Lower lobe of right lung (tissue), 2 donors: Measurements from ENCODE around the gene BTRC. TPM values are rescaled to one million over a fixed set of nuclear protein-coding genes. Genes with fewer than 3 reads are reported as not detected.

ENCODE experiments used
- ATAC-seq, 2 donors: fragments of 200-7000 bp; cut with Tn5 transposase; one replicate each; pipeline ENCODE4 v1.9.1; 2020 to 2022; ENCODE audit warnings: mild to moderate bottlenecking in 2 of 2, moderate library complexity in 2 of 2
- DNase-seq: peaks from one replicate; pipeline ENCODE4 v3.0.0-alpha.2; 2020
- H3K27ac ChIP-seq: fragments of 200-600 bp; one replicate; pipeline ENCODE4 v1.8.0; 2022
- H3K27me3 ChIP-seq: fragments of 200-600 bp; one replicate; pipeline ENCODE4 v1.8.0; 2022; ENCODE audit warnings: low read depth
- H3K36me3 ChIP-seq: fragments of 200-600 bp; one replicate; pipeline ENCODE4 v1.8.0; 2022; ENCODE audit warnings: mild to moderate bottlenecking
- H3K4me1 ChIP-seq: fragments of 200-600 bp; one replicate; pipeline ENCODE4 v1.8.0; 2022
- H3K4me3 ChIP-seq: fragments of 200-600 bp; one replicate; pipeline ENCODE4 v1.8.0; 2022; ENCODE audit warnings: mild to moderate bottlenecking
- H3K9me3 ChIP-seq: fragments of 200-600 bp; one replicate; pipeline ENCODE4 v1.8.0; 2022
- intact Hi-C: fragments of 100-400 bp; cut with DNase I; formaldehyde crosslinking; loops from one replicate; pipeline ENCODE4 v1.11.0; 2022
- total RNA-seq: library from RNA; stranded (reverse); fragmentation: NEBNext Ultra II Directional; extraction: Animal tissue kit (Norgen Biotek cat#: 25700); gene quantifications from one replicate; pipeline ENCODE4 v1.2.1, GENCODE V29; 2021
- TF ChIP-seq, protein P1 (sequence below): fragments of 200-600 bp; IDR thresholded peaks from one replicate; pipeline ENCODE4 v1.8.0; 2022; ENCODE audit warnings: antibody characterized with exemption, mild to moderate bottlenecking
- donor health status: DM: no; HTN: yes; CAD: no; lungs with severe emphysema.

BTRC gene
- total RNA-seq, 1 donor from 2014 or later = 17.3 TPM

DNA sequence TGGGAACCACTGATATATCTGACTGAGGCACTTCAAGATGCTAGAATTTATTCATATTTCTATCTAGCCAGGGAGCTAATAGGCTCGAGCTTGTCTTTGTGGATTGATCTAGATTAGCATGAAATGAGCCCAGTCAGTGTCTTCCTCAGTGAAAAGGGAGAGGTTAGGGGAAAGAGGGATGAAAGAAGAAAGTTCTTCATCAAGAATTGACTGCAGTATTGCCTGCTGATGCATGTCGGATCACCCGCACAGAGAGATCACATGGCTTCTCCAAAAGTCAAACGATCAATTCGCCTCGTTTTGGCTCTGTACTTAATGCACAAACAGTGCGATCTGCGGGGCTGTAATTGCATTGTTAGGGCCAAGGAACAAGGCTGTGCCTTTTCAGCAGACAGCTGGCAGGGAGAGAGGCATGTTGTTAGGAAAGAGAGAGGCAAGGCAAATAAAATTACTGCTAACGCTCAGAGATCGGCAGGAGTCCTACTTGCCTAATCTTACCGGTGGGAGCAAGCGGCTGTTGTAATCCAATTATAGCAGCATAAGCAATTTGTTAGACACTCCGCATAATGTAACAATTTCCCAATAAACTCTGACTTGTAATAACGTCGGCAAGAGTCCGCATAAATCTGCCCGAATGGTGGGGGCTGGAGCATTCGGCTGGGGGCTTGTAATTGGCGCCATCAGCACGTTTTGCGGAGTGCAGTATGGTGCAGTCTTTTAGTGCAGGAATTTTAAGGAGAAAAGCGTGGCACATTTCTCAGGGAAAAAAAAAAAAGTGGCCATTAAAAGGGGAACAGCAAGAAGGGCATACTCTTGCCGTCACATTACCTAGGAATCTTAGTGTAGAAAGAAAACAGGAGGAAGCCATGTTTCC, 132.0 kb downstream of the BTRC start:
- no peak for ATAC-seq
- Histone ChIP-seq H3K4me1 (peaks cover 6% of the 10 kb centered on the region), H3K36me3 (no peaks in the 10 kb centered on the region), H3K27me3 (no peaks in the 10 kb centered on the region), H3K9me3 (no peaks in the 10 kb centered on the region), H3K4me3 (no peak overlapping the region), H3K27ac (no peak overlapping the region)
- intact Hi-C loops = no loop called here
- TF ChIP-seq, protein P1, sequence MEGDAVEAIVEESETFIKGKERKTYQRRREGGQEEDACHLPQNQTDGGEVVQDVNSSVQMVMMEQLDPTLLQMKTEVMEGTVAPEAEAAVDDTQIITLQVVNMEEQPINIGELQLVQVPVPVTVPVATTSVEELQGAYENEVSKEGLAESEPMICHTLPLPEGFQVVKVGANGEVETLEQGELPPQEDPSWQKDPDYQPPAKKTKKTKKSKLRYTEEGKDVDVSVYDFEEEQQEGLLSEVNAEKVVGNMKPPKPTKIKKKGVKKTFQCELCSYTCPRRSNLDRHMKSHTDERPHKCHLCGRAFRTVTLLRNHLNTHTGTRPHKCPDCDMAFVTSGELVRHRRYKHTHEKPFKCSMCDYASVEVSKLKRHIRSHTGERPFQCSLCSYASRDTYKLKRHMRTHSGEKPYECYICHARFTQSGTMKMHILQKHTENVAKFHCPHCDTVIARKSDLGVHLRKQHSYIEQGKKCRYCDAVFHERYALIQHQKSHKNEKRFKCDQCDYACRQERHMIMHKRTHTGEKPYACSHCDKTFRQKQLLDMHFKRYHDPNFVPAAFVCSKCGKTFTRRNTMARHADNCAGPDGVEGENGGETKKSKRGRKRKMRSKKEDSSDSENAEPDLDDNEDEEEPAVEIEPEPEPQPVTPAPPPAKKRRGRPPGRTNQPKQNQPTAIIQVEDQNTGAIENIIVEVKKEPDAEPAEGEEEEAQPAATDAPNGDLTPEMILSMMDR = no peak
- DNase-seq = no peak

DNA sequence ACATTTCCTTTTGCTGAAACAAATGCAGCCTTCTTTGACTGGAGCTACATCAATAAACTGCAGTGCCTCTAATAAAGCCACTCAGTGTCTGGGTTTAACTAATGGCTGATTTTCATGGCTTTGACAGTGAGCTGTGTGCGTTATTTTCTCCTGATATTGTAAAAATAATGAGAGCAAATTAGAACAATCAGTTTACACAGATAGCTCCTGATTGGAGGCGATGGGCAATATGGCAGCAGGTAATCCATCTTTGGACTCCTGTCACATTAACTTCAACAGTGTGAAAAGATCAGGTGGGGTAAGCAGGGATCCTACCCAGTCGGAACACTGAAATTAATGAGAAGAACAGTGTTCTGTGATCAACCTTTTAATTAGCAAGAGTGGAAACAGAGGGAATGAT, 133.4 kb downstream of the BTRC start:
- H3K9me3 ChIP-seq = no peaks in the 10 kb centered on the region
- DNase-seq (no peak), ATAC-seq (no peak)
- intact Hi-C loops = no loop called here
- no peak overlapping the region for H3K4me3 ChIP-seq
- H3K36me3 ChIP-seq = no peaks in the 10 kb centered on the region
- no peaks in the 10 kb centered on the region for H3K27me3 ChIP-seq
- TF ChIP-seq, protein P1 = no peak
- H3K4me1 ChIP-seq = peaks cover 6% of the 10 kb centered on the region
- H3K27ac ChIP-seq = no peak overlapping the region

DNA sequence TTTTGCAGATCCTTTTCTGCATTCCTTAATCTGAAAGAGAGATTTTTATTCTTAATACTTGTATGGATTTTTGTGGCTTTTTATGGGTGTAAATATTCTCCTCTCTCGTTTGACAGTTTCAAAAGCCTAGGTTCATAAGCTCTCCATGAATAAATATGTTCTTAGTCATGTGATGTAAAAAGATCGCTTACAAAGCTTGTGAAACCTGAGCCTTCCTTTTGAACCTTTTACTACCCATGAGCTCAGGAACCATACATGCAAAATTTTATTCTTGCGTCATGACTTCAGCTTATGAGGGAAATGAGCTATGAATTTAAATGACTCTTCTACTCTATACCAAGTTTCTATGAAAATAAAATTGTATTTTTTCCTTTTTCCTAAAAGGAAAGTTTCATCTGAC, 135.4 kb downstream of the BTRC start:
- no peaks in the 10 kb centered on the region for H3K9me3 ChIP-seq
- no peak for ATAC-seq
- no peaks in the 10 kb centered on the region for H3K27me3 ChIP-seq
- DNase-seq = no peak
- intact Hi-C loops = no loop called here
- TF ChIP-seq, protein P1 = no peak
- H3K36me3 ChIP-seq = no peaks in the 10 kb centered on the region
- no peak overlapping the region for H3K27ac ChIP-seq
- no peak overlapping the region for H3K4me3 ChIP-seq
- H3K4me1 ChIP-seq = peaks cover 6% of the 10 kb centered on the region

DNA sequence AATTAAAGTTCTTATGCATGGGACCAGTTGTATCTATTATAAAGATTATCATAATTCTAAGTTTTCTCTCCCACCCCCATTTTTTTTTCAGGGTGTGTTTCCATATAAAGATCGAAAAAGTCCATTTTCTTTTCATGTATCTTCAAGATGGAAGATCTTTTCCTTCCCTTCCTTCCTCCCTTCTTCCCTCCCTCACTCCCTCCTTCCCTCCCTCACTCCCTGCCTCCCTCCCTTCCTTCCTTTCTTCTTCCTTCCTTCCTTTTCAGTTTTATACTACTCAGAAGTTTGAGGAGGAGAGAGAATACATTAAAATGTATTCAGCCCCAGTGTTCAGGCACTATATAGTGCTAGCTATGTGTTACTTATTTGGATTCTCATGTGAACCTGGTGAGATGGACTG, 136.1 kb downstream of the BTRC start:
- Histone ChIP-seq H3K4me3 (no peak overlapping the region), H3K9me3 (no peaks in the 10 kb centered on the region), H3K4me1 (peaks cover 6% of the 10 kb centered on the region), H3K27me3 (no peaks in the 10 kb centered on the region), H3K27ac (no peak overlapping the region), H3K36me3 (no peaks in the 10 kb centered on the region)
- TF ChIP-seq, protein P1 = no peak
- ATAC-seq (no peak), DNase-seq (no peak)
- intact Hi-C loops = no loop called here

DNA sequence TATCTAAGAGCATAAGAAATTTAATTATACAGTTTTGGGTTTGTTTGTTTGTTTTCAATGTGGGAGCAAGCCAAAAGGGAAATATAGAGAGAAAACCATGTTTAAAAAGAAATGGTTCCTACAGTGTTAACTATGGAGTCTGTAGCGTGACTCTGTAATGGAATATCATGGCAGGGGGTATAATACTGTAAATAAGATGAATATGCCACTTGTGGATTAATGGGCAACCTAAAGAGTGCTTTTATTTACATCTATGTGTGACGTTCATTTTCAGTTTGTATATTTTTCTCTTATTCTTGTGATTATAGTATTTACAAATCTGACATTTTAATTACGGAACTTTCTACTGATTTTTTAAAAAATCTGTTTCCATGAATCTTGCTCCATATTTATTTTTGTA, 138.2 kb downstream of the BTRC start:
- DNase-seq (no peak), ATAC-seq (no peak)
- Histone ChIP-seq H3K4me3 (no peak overlapping the region), H3K36me3 (no peaks in the 10 kb centered on the region), H3K27ac (no peak overlapping the region), H3K27me3 (no peaks in the 10 kb centered on the region), H3K9me3 (no peaks in the 10 kb centered on the region), H3K4me1 (peaks cover 6% of the 10 kb centered on the region)
- TF ChIP-seq, protein P1 = no peak
- intact Hi-C loops = no loop called here
